Tibial nerve (tissue), 4 donors: ENCODE measurements around the gene MSH3. TPM values are rescaled to one million over a fixed set of nuclear protein-coding genes. Genes with fewer than 3 reads are reported as not detected.

ENCODE experiments used
- DNase-seq, 2 donors: peaks; one replicate each; pipeline ENCODE4 v3.0.0-alpha.2; 2019; ENCODE audit warnings: low spot score in 2 of 2
- H3K27ac ChIP-seq, 4 donors: fragments of 200-600 bp; sonication (generic) in 3 of 4; one replicate each; pipeline ENCODE4 v1.5.1; 2017 to 2019; ENCODE audit warnings: mild to moderate bottlenecking in 1 of 4
- H3K27me3 ChIP-seq, 2 donors: fragments of 200-600 bp; sonication (generic) in 1 of 2; one replicate each; pipeline versions ENCODE4 v1.5.1 to v1.6.0; 2017 to 2019
- H3K36me3 ChIP-seq, 3 donors: fragments of 200-600 bp; sonication (generic); one replicate each; pipeline ENCODE4 v1.5.1; 2018 to 2019
- H3K4me1 ChIP-seq, 4 donors: fragments of 200-600 bp; sonication (generic) in 3 of 4; one replicate each; pipeline ENCODE4 v1.5.1; 2017 to 2019
- H3K4me3 ChIP-seq, 4 donors: fragments of 200-600 bp; sonication (generic) in 3 of 4; one replicate each; pipeline ENCODE4 v1.5.1; 2017 to 2019; ENCODE audit warnings: mild to moderate bottlenecking in 1 of 4, moderate library complexity in 1 of 4
- H3K9me3 ChIP-seq, 4 donors: fragments of 200-600 bp; sonication (generic) in 3 of 4; one replicate each; pipeline ENCODE4 v1.5.1; 2017 to 2019
- CTCF ChIP-seq, 5 experiments: fragments of 200-600 bp in 3 of 5; fragments of 450-650 bp in 2 of 5; sonication (generic) in 3 of 5; IDR thresholded peaks; one replicate each; pipeline ENCODE4 v1.5.1; 2016 to 2019; ENCODE audit warnings: antibody characterized with exemption in 5 of 5, mild to moderate bottlenecking in 3 of 5, moderate library complexity in 2 of 5
- EP300 ChIP-seq, 2 donors: sonication (generic); formaldehyde crosslinking; IDR thresholded peaks; one replicate each; pipeline ENCODE4 v1.6.1; 2017; ENCODE audit warnings: antibody characterized with exemption in 2 of 2, mild to moderate bottlenecking in 1 of 2
- POLR2A ChIP-seq, 2 donors: fragments of 450-650 bp; IDR thresholded peaks; one replicate each; pipeline ENCODE4 v1.6.1; 2017; ENCODE audit warnings: antibody characterized with exemption in 2 of 2, mild to moderate bottlenecking in 2 of 2, moderate library complexity in 2 of 2
- WGBS, 2 donors: methylation state at CpG; one replicate each; pipeline ENCODE4 v1.1.5; 2018; 5-methylcytosine and 5-hydroxymethylcytosine counted together
- total RNA-seq, 4 donors: library from RNA; depleted of rRNA; stranded (reverse); fragments of >200 nt; gene quantifications; one replicate each; pipeline ENCODE4 v1.1.0, GENCODE V29; 2016

The MSH3 gene
- 10 to 100 TPM in 3 of 4 donors, 1 to 10 TPM in 1; 8.8 to 16.8 (median 12.4) TPM for total RNA-seq

DNA sequence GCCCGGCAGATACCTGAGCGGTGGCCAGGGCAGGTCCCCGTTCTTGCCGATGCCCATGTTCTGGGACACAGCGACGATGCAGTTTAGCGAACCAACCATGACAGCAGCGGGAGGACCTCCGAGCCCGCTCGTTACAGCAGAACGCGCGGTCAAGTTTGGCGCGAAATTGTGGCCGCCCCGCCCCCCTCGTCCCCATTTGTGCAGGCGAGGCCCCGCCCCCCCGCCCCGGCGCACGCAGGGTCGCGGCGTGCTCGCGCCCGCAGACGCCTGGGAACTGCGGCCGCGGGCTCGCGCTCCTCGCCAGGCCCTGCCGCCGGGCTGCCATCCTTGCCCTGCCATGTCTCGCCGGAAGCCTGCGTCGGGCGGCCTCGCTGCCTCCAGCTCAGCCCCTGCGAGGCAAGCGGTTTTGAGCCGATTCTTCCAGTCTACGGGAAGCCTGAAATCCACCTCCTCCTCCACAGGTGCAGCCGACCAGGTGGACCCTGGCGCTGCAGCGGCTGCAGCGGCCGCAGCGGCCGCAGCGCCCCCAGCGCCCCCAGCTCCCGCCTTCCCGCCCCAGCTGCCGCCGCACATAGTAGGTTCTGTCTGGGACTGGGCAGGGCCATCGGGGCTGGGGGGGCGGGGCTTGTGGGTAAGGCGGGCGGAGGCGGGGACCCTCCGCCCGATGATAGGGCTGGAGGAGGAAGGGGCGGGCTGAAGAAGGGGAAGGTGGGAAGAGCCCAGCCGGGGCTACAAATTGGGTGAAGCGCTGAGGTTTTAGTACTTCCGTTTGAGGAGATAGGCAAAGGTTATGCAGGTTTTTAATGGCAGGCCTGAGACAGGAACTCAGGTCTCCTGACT is at the start of gene MSH3, which contains the start of gene DHFR:
TSS of gene MSH3 (plus strand) at position 262 of the 840 bp plus-strand sequence. CDS start at position 338, 76 bp downstream.
TSS of gene DHFR (minus strand) at position 593 of the 840 bp plus-strand sequence. CDS start at position 99, 494 bp downstream.
- H3K27me3 ChIP-seq, result no peaks in the 10 kb centered on the region
- DNase-seq, result peak; percentile 78 to 84
- peak within 1 kb of the TSS; percentile 91 to 95 (median 91) for H3K27ac ChIP-seq
- 1% methylated on average over 10 to 38 of the region's 74 CpGs for WGBS, 2 donors
- peaks cover 0 to 32% (median 0%) of the 10 kb centered on the region in 3 donors for H3K36me3 ChIP-seq
- H3K9me3 ChIP-seq, result no peaks in the 10 kb centered on the region
- TF ChIP-seq CTCF (IDR thresholded peaks at IDR 0.05) (peak in 3 of 5 experiments; percentile 16 to 36 (median 24)), POLR2A (IDR thresholded peaks at IDR 0.05) (peak in 1 of 2 donors; percentile 56), EP300 (IDR thresholded peaks at IDR 0.05) (peak in 1 of 2 donors; percentile 72)
- H3K4me1 ChIP-seq, result peaks cover 0 to 22% (median 15%) of the 10 kb centered on the region in 4 donors
- H3K4me3 ChIP-seq, result peak within 1 kb of the TSS; percentile 71 to 95 (median 92)

DNA sequence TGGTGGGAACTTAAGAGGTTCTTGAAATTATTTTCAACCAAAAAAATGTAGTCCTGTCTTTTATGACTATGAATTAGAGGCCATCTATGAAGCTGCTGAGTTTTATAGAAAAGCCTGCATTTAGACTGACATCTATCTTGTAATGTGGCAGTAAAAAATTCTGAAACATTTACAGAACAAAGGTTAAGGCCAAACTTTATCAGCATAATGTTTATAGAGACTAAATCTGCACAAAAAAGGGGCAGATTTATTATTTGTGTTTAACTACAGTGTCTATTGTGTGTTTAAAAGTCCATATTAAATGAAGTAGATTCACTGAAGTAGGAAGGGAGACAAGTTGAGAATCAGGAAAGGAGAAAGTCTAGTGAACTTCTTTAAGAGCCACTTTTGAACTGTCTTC is 47.1 kb upstream of the MSH3 start:
- Histone ChIP-seq H3K4me3 (no peak overlapping the region), H3K36me3 (no peaks in the 10 kb centered on the region)
- no peak for TF ChIP-seq CTCF (IDR thresholded peaks at IDR 0.05)

DNA sequence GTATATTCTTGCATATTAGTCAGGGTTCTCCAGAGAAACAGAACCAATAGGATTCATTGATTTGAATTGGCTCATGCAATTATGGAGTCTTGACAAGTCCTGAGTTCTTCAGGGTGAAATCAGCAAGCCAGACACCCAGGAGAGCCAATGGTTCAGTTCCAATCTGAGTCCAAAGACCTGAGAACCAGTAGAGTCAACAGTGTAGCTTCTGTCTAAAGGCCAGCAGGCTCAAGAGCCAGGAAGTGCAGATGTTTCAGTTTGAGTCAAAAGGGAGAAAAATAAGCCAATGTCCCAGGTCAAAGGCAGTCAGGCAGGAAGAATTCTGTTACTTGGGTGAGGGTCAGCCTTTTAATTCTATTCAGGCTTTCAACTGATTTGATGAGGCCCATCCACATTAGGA is 46.6 kb upstream of the MSH3 start:
- Histone ChIP-seq H3K9me3 (peaks cover 0 to 6% (median 2%) of the 10 kb centered on the region in 4 donors), H3K4me3 (no peak overlapping the region), H3K36me3 (no peaks in the 10 kb centered on the region), H3K27ac (no peak overlapping the region), H3K4me1 (no peaks in the 10 kb centered on the region), H3K27me3 (no peaks in the 10 kb centered on the region)
- TF ChIP-seq EP300 (IDR thresholded peaks at IDR 0.05), result no peak
- DNase-seq, result no peak

More for the DNA sequence above, 47.1 kb upstream of the MSH3 start:
- Histone ChIP-seq H3K27me3 (no peaks in the 10 kb centered on the region), H3K9me3 (peaks cover 0 to 6% (median 2%) of the 10 kb centered on the region in 4 donors), H3K4me1 (no peaks in the 10 kb centered on the region), H3K27ac (no peak overlapping the region)
- no peak for DNase-seq

- no peaks in the 10 kb centered on the region for H3K4me1 ChIP-seq
- H3K4me3 ChIP-seq, result no peak overlapping the region
- 92 to 94% methylated on average over 1 of the region's 1 CpG for WGBS, 2 donors
- TF ChIP-seq EP300 (IDR thresholded peaks at IDR 0.05) (no peak), POLR2A (IDR thresholded peaks at IDR 0.05) (no peak), CTCF (IDR thresholded peaks at IDR 0.05) (no peak)
- no peak overlapping the region for H3K27ac ChIP-seq
- no peaks in the 10 kb centered on the region for H3K27me3 ChIP-seq
- H3K9me3 ChIP-seq, result peaks cover 0 to 6% (median 2%) of the 10 kb centered on the region in 4 donors
- no peak for DNase-seq
- no peaks in the 10 kb centered on the region for H3K36me3 ChIP-seq
These were observed 45.7 kb upstream of the MSH3 start for GRCh38 chr5:80608731-80609130.

DNA sequence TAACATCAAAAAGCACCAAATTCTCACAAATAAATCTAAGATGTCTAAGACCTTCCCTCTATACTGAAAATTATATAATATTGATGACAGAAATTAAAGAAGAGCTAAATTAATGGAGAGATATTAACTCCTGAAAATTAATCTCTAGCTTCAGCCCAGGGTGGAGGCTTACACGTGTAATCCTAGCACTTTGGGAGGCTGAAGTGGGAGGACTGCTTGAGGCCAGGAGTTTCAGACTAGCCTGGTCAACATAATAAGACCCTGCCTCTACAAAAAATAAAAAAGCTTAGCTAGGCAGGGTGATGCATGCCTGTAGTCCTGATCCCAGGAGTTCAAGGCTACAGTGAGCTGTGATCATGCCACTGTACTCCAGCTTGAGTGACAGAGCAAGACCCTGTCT is 44.8 kb upstream of the MSH3 start:
- Histone ChIP-seq H3K4me3 (no peak overlapping the region), H3K27ac (no peak overlapping the region), H3K27me3 (no peaks in the 10 kb centered on the region), H3K36me3 (no peaks in the 10 kb centered on the region), H3K4me1 (no peaks in the 10 kb centered on the region), H3K9me3 (peaks cover 0 to 6% (median 2%) of the 10 kb centered on the region in 4 donors)
- TF ChIP-seq CTCF (IDR thresholded peaks at IDR 0.05), result no peak
- no peak for TF ChIP-seq POLR2A (IDR thresholded peaks at IDR 0.05)
- TF ChIP-seq EP300 (IDR thresholded peaks at IDR 0.05), result no peak
- DNase-seq, result no peak
- 84 to 88% methylated on average over 1 of the region's 1 CpG for WGBS, 2 donors
